HG03280 (cell line): Measurements from ENCODE around the gene CHRNB4.
"Not testable (repeated sequence)": the region's sequence is repeated elsewhere in the genome, so short reads cannot be mapped to it uniquely, and the experiment has no call there.

Experiments used
- ATAC-seq: cut with Tn5 transposase; IDR thresholded peaks from one replicate; pipeline ENCODE4 v1.9.1; 2021; ENCODE audit warnings: mild to moderate bottlenecking, moderate library complexity; ENCODE audit not compliant: unreplicated experiment

The CHRNB4 gene

GRCh38 chr15:78618490-78618934 lies 22.5 kb downstream of the CHRNB4 start:
- no peak for ATAC-seq

GRCh38 chr15:78618064-78618463 lies 22.9 kb downstream of the CHRNB4 start:
- ATAC-seq = no peak

DNA sequence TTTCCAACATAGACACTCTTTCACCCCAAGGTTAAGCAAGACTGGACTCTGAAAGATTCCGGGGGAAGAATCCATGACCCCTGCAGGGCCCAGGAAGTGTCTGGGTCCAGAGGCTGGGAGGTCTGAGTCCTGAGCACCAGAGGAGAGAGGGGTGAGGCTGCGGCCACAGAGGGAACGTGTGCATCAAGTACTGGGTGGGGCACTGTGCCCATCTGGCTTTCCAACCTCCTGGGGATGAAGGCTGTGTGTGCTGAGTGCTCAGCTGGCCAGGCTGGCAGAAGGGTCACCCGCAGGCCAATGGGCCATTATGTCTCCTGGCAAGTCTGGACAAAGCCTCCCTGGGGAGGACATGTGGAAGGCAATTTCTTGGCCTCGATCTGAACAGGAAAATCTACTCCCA lies 23.5 kb downstream of the CHRNB4 start:
- ATAC-seq = no peak

DNA sequence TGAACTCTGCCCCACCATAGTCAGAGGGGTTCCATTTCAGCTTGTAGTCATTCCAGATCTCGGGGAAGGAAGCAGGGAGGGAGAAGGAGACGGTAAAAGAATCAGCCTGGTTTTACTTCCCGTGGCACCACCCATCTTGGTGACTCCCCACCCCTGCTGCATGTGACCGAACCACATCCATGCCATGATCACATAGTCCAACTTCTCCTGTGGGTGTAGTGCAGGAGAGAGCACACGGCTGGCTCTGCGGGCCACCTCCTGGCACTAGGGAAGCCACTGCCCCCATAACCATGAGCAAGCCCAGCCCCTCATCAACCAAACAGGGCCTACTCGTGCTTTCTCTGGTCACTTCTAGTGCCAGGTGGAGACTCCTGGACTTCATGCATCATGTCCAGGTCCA lies 23.9 kb downstream of the CHRNB4 start:
- no peak for ATAC-seq

GRCh38 chr15:78616506-78616905 lies 24.5 kb downstream of the CHRNB4 start:
- no peak for ATAC-seq

DNA sequence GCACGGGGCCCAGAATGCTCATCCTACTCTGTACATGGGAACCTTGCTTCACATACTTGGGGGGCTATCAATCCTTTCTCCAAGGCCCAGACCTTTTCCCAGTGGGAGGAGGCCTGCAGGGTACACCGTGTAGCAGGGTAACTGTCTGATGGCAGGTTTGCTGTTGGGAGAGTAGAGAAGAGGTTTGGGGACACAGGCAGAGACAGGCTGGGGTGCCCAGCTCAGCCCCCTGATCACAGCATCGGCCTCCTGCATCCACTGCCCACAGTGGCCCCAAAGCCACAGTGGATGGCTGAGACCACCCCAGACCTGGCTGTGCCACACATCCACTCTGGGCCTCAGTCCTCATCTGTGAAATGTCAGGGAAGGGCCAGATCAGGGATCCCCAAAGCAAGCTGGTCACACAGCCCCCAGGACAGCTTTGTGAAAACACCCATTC lies 25.8 kb downstream of the CHRNB4 start:
- ATAC-seq = no peak

DNA sequence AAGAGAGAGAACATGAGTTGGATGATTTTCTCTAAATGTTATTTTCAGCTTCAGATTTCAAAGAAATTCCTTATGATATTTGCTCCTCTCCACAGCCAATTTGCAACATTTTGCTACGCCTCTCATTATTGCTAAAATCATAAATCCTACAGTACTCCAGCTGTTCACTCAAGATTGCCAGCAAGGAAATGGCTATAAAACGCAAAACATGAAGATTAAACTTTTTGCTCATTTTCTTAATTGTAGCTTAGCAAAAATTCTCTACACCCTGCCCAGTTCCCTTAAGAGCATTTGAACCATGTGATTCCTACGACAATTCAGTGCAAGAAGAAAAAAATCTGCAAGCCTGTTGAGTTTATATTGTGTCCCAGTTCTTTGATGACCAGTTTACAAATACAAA lies 27.0 kb downstream of the CHRNB4 start:
- no peak for ATAC-seq

DNA sequence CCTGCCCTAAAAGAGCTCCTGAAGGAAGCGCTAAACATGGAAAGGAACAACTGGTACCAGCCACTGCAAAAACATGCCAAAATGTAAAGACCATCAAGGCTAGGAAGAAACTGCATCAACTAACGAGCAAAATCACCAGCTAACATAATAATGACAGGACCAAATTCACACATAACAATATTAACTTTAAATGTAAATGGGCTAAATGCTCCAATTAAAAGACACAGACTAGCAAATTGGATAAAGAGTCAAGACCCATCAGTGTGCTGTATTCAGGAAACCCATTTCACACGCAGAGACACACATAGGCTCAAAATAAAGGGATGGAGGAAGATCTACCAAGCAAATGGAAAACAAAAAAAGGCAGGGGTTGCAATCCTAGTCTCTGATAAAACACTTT lies 31.5 kb downstream of the CHRNB4 start:
- not testable (repeated sequence) for ATAC-seq

- ATAC-seq = no peak
Observed at GRCh38 chr15:78605680-78606079, 35.3 kb downstream of the CHRNB4 start.

GRCh38 chr15:78605201-78605600 lies 35.8 kb downstream of the CHRNB4 start:
- ATAC-seq = no peak

GRCh38 chr15:78604420-78604819 lies 36.6 kb downstream of the CHRNB4 start:
- no peak for ATAC-seq

- no peak for ATAC-seq
Observed at GRCh38 chr15:78603467-78603866, 37.5 kb downstream of the CHRNB4 start.

DNA sequence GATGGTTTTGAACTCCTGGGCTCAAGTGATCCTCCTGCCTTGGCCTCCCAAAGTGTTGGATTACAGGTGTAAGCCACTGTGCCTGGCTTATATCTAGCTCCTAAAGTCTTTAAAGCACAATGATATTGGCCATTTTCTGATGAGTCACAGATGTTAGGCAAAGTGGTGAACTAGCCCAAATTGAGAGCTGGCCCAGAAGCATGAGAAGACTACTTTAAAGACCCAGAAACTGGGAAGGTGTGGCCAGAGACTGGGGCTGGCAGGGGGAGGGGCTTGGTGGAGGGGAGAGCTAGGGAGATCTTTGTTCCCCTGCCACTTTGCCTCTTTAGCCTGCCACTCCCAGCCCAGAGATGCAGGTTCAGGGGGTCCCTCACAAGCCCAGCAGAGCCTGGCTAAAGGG lies 41.8 kb downstream of the CHRNB4 start:
- no peak for ATAC-seq

DNA sequence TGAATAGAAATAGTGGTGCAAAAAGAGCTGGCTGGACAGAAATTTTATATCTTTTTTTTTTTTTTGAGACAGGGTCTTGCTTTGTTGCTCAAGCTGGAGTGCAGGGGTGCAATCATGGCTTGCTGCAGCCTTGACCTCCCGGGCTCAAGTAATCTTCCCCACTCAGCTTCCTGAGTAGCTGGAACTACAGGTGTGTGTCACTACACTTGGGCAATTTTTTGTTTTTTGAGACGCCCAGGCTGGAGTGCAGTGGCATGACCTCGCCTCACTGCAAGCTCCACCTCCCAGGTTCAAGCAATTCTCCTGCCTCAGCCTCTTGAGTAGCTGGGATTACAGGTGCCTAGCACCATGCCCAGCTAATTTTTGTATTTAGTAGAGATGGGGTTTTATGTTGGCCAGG lies 42.7 kb downstream of the CHRNB4 start:
- ATAC-seq = no peak

- no peak for ATAC-seq
Observed at GRCh38 chr15:78597583-78597982, 43.4 kb downstream of the CHRNB4 start.

DNA sequence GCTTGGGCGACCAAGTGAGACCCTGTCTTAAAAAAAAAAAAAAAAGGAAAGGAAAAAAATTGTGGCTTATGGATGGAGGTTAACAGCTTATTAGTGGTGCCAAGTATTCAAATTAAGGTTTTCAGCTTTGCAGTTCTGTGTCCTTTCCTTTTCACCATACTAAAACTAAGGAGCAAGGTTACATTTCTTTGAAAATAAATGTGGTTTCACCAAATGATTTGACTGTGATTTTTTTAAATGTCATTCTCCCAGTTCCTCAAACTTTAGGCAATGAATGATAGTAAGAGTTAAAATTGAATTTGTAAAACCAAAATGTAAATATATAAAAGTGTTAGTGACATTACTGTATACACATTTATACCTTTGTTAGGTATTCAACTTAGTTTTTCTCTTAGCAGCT lies 66.1 kb downstream of the CHRNB4 start:
- no peak for ATAC-seq
